SHP77 treated with DMSO at 0.1 percent for 48 hours (cell line): ENCODE measurements around the gene SKA2.
"Not testable (repeated sequence)": the region's sequence is repeated elsewhere in the genome, so short reads cannot be mapped to it uniquely, and the experiment has no call there.

Experiments
- DNase-seq: peaks from one replicate; lab custom pipeline; 2025; lab: John Stamatoyannopoulos, UW

The SKA2 gene

GRCh38 chr17:59154721-59155438, at the start of gene SKA2:
Gene SKA2, minus strand, starts transcription at chr17:59155186. Its CDS starts 23 bp downstream, at chr17:59155163.
- DNase-seq = peak; percentile 80

- no peak for DNase-seq
Measured at GRCh38 chr17:59202320-59202719, 47.3 kb upstream of the SKA2 start.

GRCh38 chr17:59199398-59199797, 44.4 kb upstream of the SKA2 start:
- no peak for DNase-seq

GRCh38 chr17:59193336-59193862, 38.4 kb upstream of the SKA2 start:
- no peak for DNase-seq

GRCh38 chr17:59190806-59191205, 35.8 kb upstream of the SKA2 start:
- DNase-seq = no peak

- DNase-seq = no peak
Measured at GRCh38 chr17:59186850-59187249, 31.9 kb upstream of the SKA2 start.

- no peak for DNase-seq
Measured at GRCh38 chr17:59185997-59186396, 31.0 kb upstream of the SKA2 start.

GRCh38 chr17:59181481-59181880, 26.5 kb upstream of the SKA2 start:
- no peak for DNase-seq

- DNase-seq = no peak
Measured at GRCh38 chr17:59180626-59181025, 25.6 kb upstream of the SKA2 start.

- DNase-seq = not testable (repeated sequence)
Measured at GRCh38 chr17:59179601-59180000, 24.6 kb upstream of the SKA2 start.

- no peak for DNase-seq
Measured at GRCh38 chr17:59178266-59178985, 23.4 kb upstream of the SKA2 start.

GRCh38 chr17:59175076-59175475, 20.1 kb upstream of the SKA2 start:
- DNase-seq = no peak

- no peak for DNase-seq
Measured at GRCh38 chr17:59174671-59175070, 19.7 kb upstream of the SKA2 start.

- DNase-seq = no peak
Measured at GRCh38 chr17:59172436-59173004, 17.5 kb upstream of the SKA2 start.

- no peak for DNase-seq
Measured at GRCh38 chr17:59167571-59168001, 12.6 kb upstream of the SKA2 start.

- DNase-seq = no peak
Measured at GRCh38 chr17:59165933-59166342, 11.0 kb upstream of the SKA2 start.

GRCh38 chr17:59161477-59161876, 6.5 kb upstream of the SKA2 start:
- no peak for DNase-seq

- no peak for DNase-seq
Measured at GRCh38 chr17:59160157-59161025, 5.4 kb upstream of the SKA2 start.

GRCh38 chr17:59155439-59156177, 622 bp upstream of the SKA2 start, which contains the start of gene PRR11:
Gene PRR11, plus strand, starts transcription at chr17:59155746. Its CDS starts 14,007 bp downstream, at chr17:59169753.
- peak; percentile 99 for DNase-seq

GRCh38 chr17:59154292-59154720, 680 bp downstream of the SKA2 start:
- DNase-seq = no peak

GRCh38 chr17:59152925-59153324, 2.1 kb downstream of the SKA2 start:
- no peak for DNase-seq
